K562 (cell line): ENCODE measurements around the gene ASS1. TPM values are rescaled to one million over a fixed set of nuclear protein-coding genes. Genes with fewer than 3 reads are reported as not detected.

Experiments used
- CREB1 ChIP-seq, 2 experiments: sonication (generic) in 1 of 2; formaldehyde crosslinking in 1 of 2; IDR thresholded peaks; 2 replicates each; pipeline versions ENCODE4 v1.6.1 to v1.8.0; 2012 to 2022; ENCODE audit warnings: inconsistent platforms in 1 of 2, mild to moderate bottlenecking in 1 of 2, missing genetic modification reagents in 1 of 2, moderate library complexity in 1 of 2
- EHMT2 ChIP-seq: fragments of 450-650 bp; IDR thresholded peaks from 2 replicates; pipeline ENCODE4 v1.6.1; 2018; ENCODE audit warnings: antibody characterized with exemption
- ELF1 ChIP-seq: fragments of 200-800 bp; sonication (Bioruptor generic); IDR thresholded peaks from 2 replicates; pipeline ENCODE4 v1.6.1; 2016; ENCODE audit warnings: missing genetic modification characterization, missing compliant biosample characterization
- ETV1 ChIP-seq: fragments of 450-650 bp; conservative IDR thresholded peaks from 2 replicates; pipeline ENCODE4 v1.6.1; 2016; ENCODE audit warnings: missing genetic modification characterization, control low read depth, low read depth, missing compliant biosample characterization
- FOXO4 ChIP-seq: fragments of 450-650 bp; formaldehyde crosslinking; IDR thresholded peaks from 2 replicates; pipeline ENCODE4 v1.4.0; 2020; ENCODE audit warnings: mild to moderate bottlenecking, moderate library complexity
- FOXP1 ChIP-seq: sonication (generic); formaldehyde crosslinking; IDR thresholded peaks from 2 replicates; pipeline ENCODE4 v1.8.0; 2022; ENCODE audit warnings: mild to moderate bottlenecking, missing genetic modification reagents
- HDAC3 ChIP-seq: fragments of 450-650 bp; IDR thresholded peaks from 2 replicates; pipeline ENCODE4 v1.6.1; 2018; ENCODE audit warnings: borderline replicate concordance, mild to moderate bottlenecking, moderate library complexity; ENCODE audit not compliant: partially characterized antibody
- JUND ChIP-seq, 2 experiments: IDR thresholded peaks; 2 replicates in 1 of 2; 3 replicates in 1 of 2; pipeline ENCODE4 v1.6.1; 2011; ENCODE audit warnings: borderline replicate concordance in 2 of 2, low read depth in 2 of 2, low read length in 2 of 2, improper control_type of control experiment in 1 of 2, missing biosample characterization in 1 of 2, missing genetic modification characterization in 1 of 2, missing genetic modification reagents in 1 of 2
- NFE2 ChIP-seq: IDR thresholded peaks from 2 replicates; pipeline ENCODE4 v1.6.1; 2014; ENCODE audit warnings: antibody characterized with exemption, low read depth
- PCBP2 ChIP-seq: fragments of 200-400 bp; formaldehyde crosslinking; IDR thresholded peaks from 2 replicates; pipeline ENCODE4 v1.6.1; 2018; ENCODE audit warnings: low read length, low read depth, mild to moderate bottlenecking, moderate library complexity; ENCODE audit not compliant: poor library complexity, severe bottlenecking
- SMAD3 ChIP-seq: fragments of 450-650 bp; formaldehyde crosslinking; conservative IDR thresholded peaks from 2 replicates; pipeline ENCODE4 v1.4.0; 2020; ENCODE audit warnings: mild to moderate bottlenecking
- TAF15 ChIP-seq: fragments of 200-400 bp; formaldehyde crosslinking; IDR thresholded peaks from 2 replicates; pipeline ENCODE4 v1.6.1; 2017; ENCODE audit warnings: mild to moderate bottlenecking, low read depth, low read length, moderate library complexity
- XRCC5 ChIP-seq: fragments of 200-400 bp; formaldehyde crosslinking; IDR thresholded peaks from 2 replicates; pipeline ENCODE4 v1.6.1; 2017; ENCODE audit warnings: low read depth, mild to moderate bottlenecking, low read length
- YBX1 ChIP-seq: fragments of 450-650 bp; IDR thresholded peaks from 2 replicates; pipeline ENCODE4 v1.7.1; 2016; ENCODE audit warnings: mild to moderate bottlenecking
- ZBTB40 ChIP-seq, 2 experiments: fragments of 450-650 bp in 1 of 2; sonication (generic) in 1 of 2; formaldehyde crosslinking in 1 of 2; IDR thresholded peaks; 2 replicates each; pipeline versions ENCODE4 v1.7.1 to v1.9.0; 2016 to 2022; ENCODE audit warnings: inconsistent platforms in 1 of 2, mild to moderate bottlenecking in 1 of 2, missing genetic modification reagents in 1 of 2
- ZKSCAN3 ChIP-seq: fragments of 250-450 bp; sonication (Bioruptor Pico); IDR thresholded peaks from 2 replicates; pipeline ENCODE4 v1.4.0; 2020
- ZNF143 ChIP-seq: sonication (generic); formaldehyde crosslinking; IDR thresholded peaks from 2 replicates; pipeline ENCODE4 v1.9.0; 2022; ENCODE audit warnings: mild to moderate bottlenecking, missing genetic modification reagents
- ZNF431 ChIP-seq: sonication (generic); formaldehyde crosslinking; IDR thresholded peaks from 2 replicates; pipeline ENCODE4 v1.8.0; 2022; ENCODE audit warnings: mild to moderate bottlenecking, missing genetic modification reagents
- polyA plus RNA-seq, 8 experiments: library from polyadenylated mRNA; depleted of rRNA in 4 of 8; stranded (reverse) in 5 of 8; unstranded in 3 of 8; fragments of >200 nt; fragmentation: Nextera tagmentation in 2 of 8; fragmentation: Illumina TruSeq in 1 of 8; extraction: Ambion mirVana in 2 of 8; extraction: Trizol in 1 of 8; gene quantifications; 2 replicates each; pipeline versions ENCODE4 v1.2.1 to v1.2.3, GENCODE V29; 2011 to 2014; ENCODE audit warnings: inconsistent platforms in 1 of 8, missing spikeins in 1 of 8
- total RNA-seq, 7 experiments: library from RNA; depleted of rRNA in 6 of 7; stranded (reverse); fragments of >200 nt in 6 of 7; fragmentation: Illumina TruSeq in 2 of 7; extraction: Trizol in 2 of 7; gene quantifications; 2 replicates each; pipeline versions ENCODE4 v1.2.1 to v1.2.3, GENCODE V29; 2011 to 2021; ENCODE audit warnings: low replicate concordance in 1 of 7

ASS1 gene
- total and polyA plus RNA-seq, 9 of the 15 experiments (the other 6 are each of a cell fraction or from before 2014, with no cell fraction given) = 1.5 to 5.7 (median 3.7) TPM

GRCh38 chr9:130549093-130549735 lies 104.5 kb downstream of the ASS1 start (continued):
- TF ChIP-seq FOXO4 (no peak), ZKSCAN3 (no peak), ZNF431 (CRISPR knock-in tag) (no peak), ETV1 (tag) (peak; percentile 45; the same call in 1 of the 2 replicates), ZBTB40 (IDR thresholded peaks at IDR 0.05) (peak; percentile 92), ZBTB40 (CRISPR knock-in tag; IDR thresholded peaks at IDR 0.05) (no peak), ELF1 (tag) (peak; percentile 68), EHMT2 (peak; percentile 84), TAF15 (no peak), YBX1 (no peak), CREB1 (IDR thresholded peaks at IDR 0.05) (peak; percentile 66), CREB1 (CRISPR knock-in tag; IDR thresholded peaks at IDR 0.05) (peak; percentile 56), SMAD3 (no peak), FOXP1 (no peak), NFE2 (no peak), ZNF143 (CRISPR knock-in tag) (peak; percentile 81), XRCC5 (no peak), HDAC3 (no peak), PCBP2 (no peak), JUND (IDR thresholded peaks at IDR 0.05; ENCODE audit: borderline replicate concordance, low read depth, low read length) (peak; percentile 68; the same call in 1 of the 2 replicates), JUND (tag; IDR thresholded peaks at IDR 0.05; ENCODE audit: borderline replicate concordance, low read depth, low read length) (peak; percentile 67; the same call in 1 of the 3 replicates)
